ENCODE measurements around the gene DNAJB2.

- TF ChIP-seq CTCF (IDR thresholded peaks at IDR 0.05) (no peak), SIN3A (IDR thresholded peaks at IDR 0.05; ENCODE audit: borderline replicate concordance, insufficient read depth, low read depth, low read length) (no peak), POLR2AphosphoS5 (IDR thresholded peaks at IDR 0.05; ENCODE audit: low read depth, low read length) (no peak), REST (IDR thresholded peaks at IDR 0.05; ENCODE audit: insufficient read depth in 1 of 2, low read depth in 2 of 2, low read length in 1 of 2) (no peak), TCF7L2 (IDR thresholded peaks at IDR 0.05; ENCODE audit: low read depth, low read length) (no peak)
Observed at GRCh38 chr2:219335373-219335786, 56.2 kb downstream of the DNAJB2 start.

All from Panc1 (cell line).